Activated B cell treated with CpG ODN at 0.5 μM for 24 hours (primary cell): Measurements from ENCODE around the gene ERBB4. TPM values are rescaled to one million over a fixed set of nuclear protein-coding genes. Genes with fewer than 3 reads are reported as not detected.

Experiments
- ATAC-seq: fragments of 200-7000 bp; cut with Tn5 transposase; one replicate; pipeline ENCODE4 v1.10.0; 2021; ENCODE audit warnings: low read depth, mild to moderate bottlenecking, moderate library complexity
- CTCF ChIA-PET: fragments of 350-600 bp; sonication (Branson Sonifier 250); formaldehyde crosslinking; loops from one replicate; lab custom pipeline; 2021; ENCODE audit warnings: antibody characterized with exemption; lab: Charles Lee
- POLR2A ChIA-PET: fragments of 350-600 bp; sonication (Branson Sonifier 250); formaldehyde crosslinking; loops from one replicate; lab custom pipeline; 2021; ENCODE audit warnings: antibody characterized with exemption; lab: Charles Lee
- DNase-seq: peaks from one replicate; pipeline ENCODE4 v3.0.0; 2022
- H3K27ac Mint-ChIP-seq: one replicate; pipeline ENCODE4 v1.8.0; 2020; ENCODE audit warnings: mixed read lengths
- H3K27me3 Mint-ChIP-seq: one replicate; pipeline ENCODE4 v1.8.0; 2021; ENCODE audit warnings: mixed read lengths
- H3K36me3 Mint-ChIP-seq: one replicate; pipeline ENCODE4 v1.8.0; 2021; ENCODE audit warnings: low read depth, mixed read lengths
- H3K4me1 Mint-ChIP-seq: one replicate; pipeline ENCODE4 v1.8.0; 2021; ENCODE audit warnings: mixed read lengths
- H3K4me3 Mint-ChIP-seq: one replicate; pipeline ENCODE4 v1.8.0; 2020; ENCODE audit warnings: mild to moderate bottlenecking, mixed read lengths
- H3K9me3 Mint-ChIP-seq: one replicate; pipeline ENCODE4 v1.8.0; 2020; ENCODE audit warnings: mixed read lengths
- intact Hi-C: fragments of 100-400 bp; cut with micrococcal nuclease; formaldehyde crosslinking; loops from one replicate; pipeline ENCODE4 v1.15.1; 2024
- total RNA-seq: library from RNA; stranded (reverse); gene quantifications from 2 replicates; pipeline ENCODE4 v1.2.3, GENCODE V29; 2022
- TF ChIP-seq, protein P1 (sequence below): fragments of 200-600 bp; IDR thresholded peaks from one replicate; pipeline ENCODE4 v1.8.0; 2022; ENCODE audit warnings: antibody characterized with exemption, mild to moderate bottlenecking

Gene ERBB4
- total RNA-seq, 1 donor from 2014 or later, result not detected

DNA sequence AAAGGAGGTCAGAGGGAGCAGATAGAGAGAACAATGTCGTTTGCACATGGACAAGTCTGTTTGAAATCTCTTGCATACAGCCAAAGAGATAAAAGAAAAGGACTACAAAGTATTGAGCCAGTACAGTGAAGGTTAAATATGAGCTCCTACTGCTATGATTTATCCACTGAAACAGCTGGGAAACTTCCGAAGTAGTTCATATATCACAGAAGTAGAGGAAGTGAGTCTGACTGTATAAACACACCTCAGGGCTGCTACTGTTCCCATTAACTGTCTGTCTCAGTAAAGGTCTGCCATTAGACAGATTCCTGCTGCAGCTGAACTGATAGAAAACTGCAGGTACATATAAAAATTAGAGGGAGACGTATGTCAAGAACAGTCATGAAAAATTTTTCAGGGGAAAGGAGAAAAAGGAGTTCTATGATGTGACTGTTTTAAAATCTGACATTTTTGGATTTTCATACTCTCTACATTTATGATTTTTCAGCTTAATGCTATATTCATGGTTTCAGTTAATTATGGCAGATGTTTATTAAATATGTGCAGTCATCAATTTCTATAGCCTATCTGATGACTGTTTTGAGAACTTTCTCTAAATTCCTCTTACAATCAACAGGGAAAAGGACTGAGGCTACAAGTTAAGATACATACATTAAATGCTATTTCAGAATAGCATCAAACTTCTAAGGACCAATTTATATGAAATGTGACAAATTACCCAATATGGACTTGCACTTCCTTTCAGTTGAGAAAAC lies 364.7 kb downstream of the ERBB4 start:
- no peak overlapping the region for H3K4me3 Mint-ChIP-seq
- DNase-seq (no peak), ATAC-seq (no peak)
- TF ChIP-seq, protein P1, sequence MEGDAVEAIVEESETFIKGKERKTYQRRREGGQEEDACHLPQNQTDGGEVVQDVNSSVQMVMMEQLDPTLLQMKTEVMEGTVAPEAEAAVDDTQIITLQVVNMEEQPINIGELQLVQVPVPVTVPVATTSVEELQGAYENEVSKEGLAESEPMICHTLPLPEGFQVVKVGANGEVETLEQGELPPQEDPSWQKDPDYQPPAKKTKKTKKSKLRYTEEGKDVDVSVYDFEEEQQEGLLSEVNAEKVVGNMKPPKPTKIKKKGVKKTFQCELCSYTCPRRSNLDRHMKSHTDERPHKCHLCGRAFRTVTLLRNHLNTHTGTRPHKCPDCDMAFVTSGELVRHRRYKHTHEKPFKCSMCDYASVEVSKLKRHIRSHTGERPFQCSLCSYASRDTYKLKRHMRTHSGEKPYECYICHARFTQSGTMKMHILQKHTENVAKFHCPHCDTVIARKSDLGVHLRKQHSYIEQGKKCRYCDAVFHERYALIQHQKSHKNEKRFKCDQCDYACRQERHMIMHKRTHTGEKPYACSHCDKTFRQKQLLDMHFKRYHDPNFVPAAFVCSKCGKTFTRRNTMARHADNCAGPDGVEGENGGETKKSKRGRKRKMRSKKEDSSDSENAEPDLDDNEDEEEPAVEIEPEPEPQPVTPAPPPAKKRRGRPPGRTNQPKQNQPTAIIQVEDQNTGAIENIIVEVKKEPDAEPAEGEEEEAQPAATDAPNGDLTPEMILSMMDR, result no peak
- H3K36me3 Mint-ChIP-seq, result no peaks in the 10 kb centered on the region
- peaks cover 8% of the 10 kb centered on the region for H3K9me3 Mint-ChIP-seq
- intact Hi-C loops, result no loop called here
- ChIA-PET POLR2A (no interaction called here), CTCF (no interaction called here)
- H3K4me1 Mint-ChIP-seq, result no peaks in the 10 kb centered on the region
- H3K27me3 Mint-ChIP-seq, result no peaks in the 10 kb centered on the region
- H3K27ac Mint-ChIP-seq, result no peak overlapping the region

DNA sequence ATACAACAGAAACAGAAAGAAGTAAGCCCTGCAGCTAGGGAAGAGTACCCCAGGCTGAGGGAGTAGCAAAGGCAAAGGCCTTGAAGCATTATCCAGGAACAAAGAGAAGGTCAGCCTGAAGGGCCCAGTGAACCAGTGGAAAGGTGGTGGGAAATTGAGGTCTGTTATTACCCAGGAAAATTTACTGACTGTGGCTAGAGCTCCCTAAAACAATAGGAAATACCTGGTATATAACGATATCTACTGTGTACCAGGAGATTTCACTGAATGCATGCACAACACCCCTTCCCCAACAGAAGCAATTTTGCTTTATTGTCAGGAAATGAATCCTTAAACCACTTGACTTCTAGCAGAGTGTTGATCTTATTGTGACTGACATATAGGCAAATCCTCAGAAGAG lies 365.3 kb downstream of the ERBB4 start:
- DNase-seq (no peak), ATAC-seq (no peak)
- H3K4me1 Mint-ChIP-seq, result no peaks in the 10 kb centered on the region
- no peak overlapping the region for H3K27ac Mint-ChIP-seq
- H3K4me3 Mint-ChIP-seq, result no peak overlapping the region
- intact Hi-C loops, result no loop called here
- CTCF ChIA-PET, result no interaction called here
- TF ChIP-seq, protein P1, result no peak
- POLR2A ChIA-PET, result no interaction called here
- no peaks in the 10 kb centered on the region for H3K36me3 Mint-ChIP-seq
- no peaks in the 10 kb centered on the region for H3K27me3 Mint-ChIP-seq
- H3K9me3 Mint-ChIP-seq, result peaks cover 8% of the 10 kb centered on the region

DNA sequence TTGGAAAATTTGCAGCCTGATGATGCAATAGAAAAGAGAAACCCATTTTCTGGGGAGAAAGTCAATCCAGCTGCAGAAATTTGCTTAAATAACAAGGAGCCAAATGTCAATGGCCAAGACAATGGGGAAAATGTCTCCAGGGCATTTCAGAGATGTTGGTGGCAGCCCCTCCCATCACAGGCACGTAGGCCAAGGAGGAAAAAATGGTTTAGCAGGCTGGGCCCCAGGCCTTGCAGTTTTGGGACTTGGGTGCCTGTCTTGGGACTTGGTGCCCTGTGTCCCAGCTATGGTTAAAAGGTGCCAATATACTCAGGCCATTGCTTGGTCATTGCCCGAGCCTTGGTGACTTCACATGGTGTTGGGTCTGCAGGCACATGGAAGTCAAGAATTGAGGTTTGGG lies 368.2 kb downstream of the ERBB4 start:
- no peak overlapping the region for H3K27ac Mint-ChIP-seq
- no peaks in the 10 kb centered on the region for H3K4me1 Mint-ChIP-seq
- intact Hi-C loops, result no loop called here
- POLR2A ChIA-PET, result no interaction called here
- ATAC-seq (no peak), DNase-seq (no peak)
- H3K4me3 Mint-ChIP-seq, result no peak overlapping the region
- no peaks in the 10 kb centered on the region for H3K27me3 Mint-ChIP-seq
- no peaks in the 10 kb centered on the region for H3K36me3 Mint-ChIP-seq
- H3K9me3 Mint-ChIP-seq, result peaks cover 8% of the 10 kb centered on the region
- TF ChIP-seq, protein P1, result no peak
- CTCF ChIA-PET, result interaction anchor here (0.6 kb wide), 1 partner anchor 32 kb away, joined by 3 read pairs; no protein-coding TSS in a partner anchor

DNA sequence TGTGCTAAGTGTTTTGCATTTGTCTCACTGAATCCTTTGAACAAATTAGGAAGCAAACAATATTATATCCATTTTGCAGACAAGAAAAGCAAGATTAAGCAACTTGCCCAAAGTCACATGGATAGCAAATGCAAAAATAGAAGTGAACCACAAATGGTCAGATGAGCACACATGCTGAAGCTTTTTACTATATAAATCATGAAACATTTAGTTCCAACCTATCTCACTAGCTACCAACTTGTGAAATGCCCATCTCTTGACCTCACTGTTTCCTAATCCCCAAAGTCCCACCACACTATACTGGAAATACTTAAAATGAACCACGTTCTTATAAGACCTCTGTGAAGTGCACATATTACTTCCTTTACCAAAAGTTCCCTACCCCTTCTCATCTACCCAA lies 380.5 kb downstream of the ERBB4 start:
- TF ChIP-seq, protein P1, result no peak
- intact Hi-C loops, result no loop called here
- no peak for ATAC-seq

DNA sequence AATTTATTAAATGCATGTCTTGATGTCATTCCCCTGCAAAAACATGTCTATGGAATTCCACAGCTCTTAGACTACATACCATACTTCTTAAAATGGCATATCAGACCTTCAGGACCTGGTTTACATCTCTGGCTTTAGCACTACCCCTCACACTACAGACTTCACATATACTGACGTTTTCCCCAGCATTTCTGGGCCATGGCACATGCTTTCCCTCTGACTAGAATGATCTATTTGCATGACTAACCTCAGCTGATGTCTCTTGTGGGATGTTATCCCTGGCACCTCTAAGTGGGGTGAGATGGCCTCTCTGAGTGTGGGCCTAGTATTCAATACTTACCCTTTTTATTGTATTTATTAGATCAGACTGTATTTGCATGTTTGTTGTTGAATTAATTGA lies 381.6 kb downstream of the ERBB4 start:
- CTCF ChIA-PET, result no interaction called here
- no peaks in the 10 kb centered on the region for H3K36me3 Mint-ChIP-seq
- no peak overlapping the region for H3K4me3 Mint-ChIP-seq
- ATAC-seq (no peak), DNase-seq (no peak)
- H3K27me3 Mint-ChIP-seq, result no peaks in the 10 kb centered on the region
- no peak overlapping the region for H3K27ac Mint-ChIP-seq
- TF ChIP-seq, protein P1, result no peak
- POLR2A ChIA-PET, result no interaction called here
- H3K4me1 Mint-ChIP-seq, result no peaks in the 10 kb centered on the region
- intact Hi-C loops, result no loop called here
- H3K9me3 Mint-ChIP-seq, result no peaks in the 10 kb centered on the region

More for the DNA sequence above, 380.5 kb downstream of the ERBB4 start:
- no peak for DNase-seq
- Mint-ChIP-seq H3K36me3 (no peaks in the 10 kb centered on the region), H3K9me3 (no peaks in the 10 kb centered on the region), H3K27ac (no peak overlapping the region), H3K27me3 (no peaks in the 10 kb centered on the region), H3K4me3 (no peak overlapping the region), H3K4me1 (no peaks in the 10 kb centered on the region)
- POLR2A ChIA-PET, result no interaction called here
- CTCF ChIA-PET, result no interaction called here
